H54 (cell line): Measurements from ENCODE around the gene SF3B6.

Experiments used
- DNase-seq: peaks from one replicate; pipeline ENCODE4 v3.0.0; 2011; ENCODE audit warnings: low spot score, mixed read lengths; ENCODE audit not compliant: insufficient read length
- FAIRE-seq: peaks from 3 replicates; lab custom pipeline; 2011; peaks lifted over from hg19 to GRCh38; lab: Jason Lieb, UNC
- POLR2A ChIP-seq: IDR thresholded peaks from 2 replicates; pipeline ENCODE4 v1.6.1; 2011; ENCODE audit warnings: low read depth, mild to moderate bottlenecking, low read length

SF3B6 gene

GRCh38 chr2:24024996-24025663 is 51.0 kb downstream of the SF3B6 start:
- DNase-seq (no peak), FAIRE-seq (no peak)
- no peak for TF ChIP-seq POLR2A

- FAIRE-seq (no peak), DNase-seq (no peak)
- no peak for TF ChIP-seq POLR2A
Observed at GRCh38 chr2:24024018-24024417, 52.1 kb downstream of the SF3B6 start.

- TF ChIP-seq POLR2A: no peak
- FAIRE-seq: no peak
- DNase-seq: no peak
Observed at GRCh38 chr2:24022975-24023575, 53.1 kb downstream of the SF3B6 start.

GRCh38 chr2:24022324-24022974 is 53.7 kb downstream of the SF3B6 start:
- DNase-seq (no peak), FAIRE-seq (no peak)
- TF ChIP-seq POLR2A: no peak

- DNase-seq (no peak), FAIRE-seq (no peak)
- TF ChIP-seq POLR2A: no peak
Observed at GRCh38 chr2:24021122-24021998, 54.8 kb downstream of the SF3B6 start.

- no peak for FAIRE-seq
- TF ChIP-seq POLR2A: no peak
- DNase-seq: no peak
Observed at GRCh38 chr2:24020244-24020643, 55.9 kb downstream of the SF3B6 start.

GRCh38 chr2:24019729-24020128 is 56.4 kb downstream of the SF3B6 start:
- no peak for FAIRE-seq
- no peak for TF ChIP-seq POLR2A

GRCh38 chr2:24018241-24018640 is 57.9 kb downstream of the SF3B6 start:
- TF ChIP-seq POLR2A: no peak
- FAIRE-seq: no peak
- DNase-seq: no peak

More at GRCh38 chr2:24019729-24020128, 56.4 kb downstream of the SF3B6 start:
- no peak for DNase-seq

GRCh38 chr2:24017711-24018110 is 58.4 kb downstream of the SF3B6 start:
- FAIRE-seq (no peak), DNase-seq (no peak)
- TF ChIP-seq POLR2A: no peak
